Endodermal cell (in vitro differentiated cells): ENCODE results near the gene METTL16. TPM values are rescaled to one million over a fixed set of nuclear protein-coding genes. Genes with fewer than 3 reads are reported as not detected.
"Not testable (repeated sequence)": the region's sequence is repeated elsewhere in the genome, so short reads cannot be mapped to it uniquely, and the experiment has no call there.

Experiments
- DNase-seq: peaks from one replicate; pipeline ENCODE4 v3.0.0-alpha.2; 2017
- H3K27ac ChIP-seq: 2 replicates; pipeline ENCODE4 v1.5.1; 2013; ENCODE audit warnings: mild to moderate bottlenecking, low read depth, low read length, moderate library complexity
- H3K27me3 ChIP-seq: 2 replicates; pipeline ENCODE4 v1.6.1; 2013; ENCODE audit warnings: mild to moderate bottlenecking, low read length, moderate library complexity; ENCODE audit not compliant: insufficient read depth, control insufficient read depth, poor library complexity, severe bottlenecking
- H3K36me3 ChIP-seq: 2 replicates; pipeline ENCODE4 v1.7.0; 2013; ENCODE audit warnings: mild to moderate bottlenecking, low read length, moderate library complexity; ENCODE audit not compliant: control insufficient read depth, insufficient read depth
- H3K4me1 ChIP-seq: one replicate; pipeline ENCODE4 v1.7.0; 2013; ENCODE audit warnings: low read length; ENCODE audit not compliant: control insufficient read depth, insufficient read depth
- H3K4me3 ChIP-seq: 2 replicates; pipeline ENCODE4 v1.5.1; 2013; ENCODE audit warnings: mild to moderate bottlenecking, low read length, moderate library complexity
- H3K9ac ChIP-seq: 2 replicates; pipeline ENCODE4 v1.6.1; 2013; ENCODE audit warnings: mild to moderate bottlenecking, low read length, moderate library complexity; ENCODE audit not compliant: poor library complexity, severe bottlenecking; ENCODE audit errors: extremely low read depth
- H3K9me3 ChIP-seq: 2 replicates; pipeline ENCODE4 v1.6.1; 2013; ENCODE audit warnings: mild to moderate bottlenecking, low read length, moderate library complexity; ENCODE audit not compliant: control insufficient read depth
- H3K27ac Mint-ChIP-seq: 2 replicates; pipeline ENCODE4 v1.8.0; 2020; ENCODE audit warnings: mixed read lengths
- H3K27me3 Mint-ChIP-seq: 2 replicates; pipeline ENCODE4 v1.8.0; 2021; ENCODE audit warnings: mild to moderate bottlenecking, mixed read lengths; ENCODE audit not compliant: insufficient read depth
- H3K36me3 Mint-ChIP-seq: 2 replicates; pipeline ENCODE4 v1.8.0; 2020; ENCODE audit warnings: low read depth, mixed read lengths
- H3K4me1 Mint-ChIP-seq: 2 replicates; pipeline ENCODE4 v1.8.0; 2020; ENCODE audit warnings: mixed read lengths
- H3K4me3 Mint-ChIP-seq: 2 replicates; pipeline ENCODE4 v1.8.0; 2020; ENCODE audit warnings: mild to moderate bottlenecking, moderate library complexity, mixed read lengths
- H3K9me3 Mint-ChIP-seq: 2 replicates; pipeline ENCODE4 v1.8.0; 2020; ENCODE audit warnings: mild to moderate bottlenecking, mixed read lengths
- CTCF ChIP-seq: fragments of 200-600 bp; sonication (generic); conservative IDR thresholded peaks from 2 replicates; pipeline ENCODE4 v1.5.0; 2021; ENCODE audit warnings: antibody characterized with exemption, mild to moderate bottlenecking
- WGBS, 2 experiments: methylation state at CpG; one replicate each; pipeline versions ENCODE4 v1.1.5 to v1.1.7; 2013; ENCODE audit warnings: missing lambda C conversion rate in 2 of 2, mixed read lengths in 1 of 2; ENCODE audit not compliant: insufficient coverage in 1 of 2, insufficient read length in 1 of 2; 5-methylcytosine and 5-hydroxymethylcytosine counted together
- total RNA-seq, 2 donors: library from RNA; stranded (reverse); fragmentation: NEBNext Ultra II Directional in 1 of 2; extraction: Animal tissue kit (Norgen Biotek cat#: 25700) in 1 of 2; gene quantifications; 2 replicates in 1 of 2; 3 replicates in 1 of 2; pipeline ENCODE4 v1.2.1, GENCODE V29; 2021

The METTL16 gene
- total RNA-seq, 2 donors from 2014 or later: 51.5 to 59.6 TPM

- Histone ChIP-seq H3K4me3 (no peak overlapping the region), H3K9ac (no peak overlapping the region), H3K9me3 (peaks cover 13% of the 10 kb centered on the region), H3K4me1 (no peaks in the 10 kb centered on the region), H3K36me3 (peaks cover 54% of the 10 kb centered on the region), H3K27ac (peak overlapping the region; percentile 75), H3K27me3 (no peaks in the 10 kb centered on the region)
- WGBS, 2 experiments: 87 to 89% methylated on average over 3 of the region's 3 CpGs
- no peak overlapping the region for H3K4me3 Mint-ChIP-seq
- peaks cover 12% of the 10 kb centered on the region for H3K9me3 Mint-ChIP-seq
- H3K4me1 Mint-ChIP-seq: no peaks in the 10 kb centered on the region
- no peaks in the 10 kb centered on the region for H3K27me3 Mint-ChIP-seq
- peaks cover 54% of the 10 kb centered on the region for H3K36me3 Mint-ChIP-seq
- TF ChIP-seq CTCF: no peak
- DNase-seq: no peak
- H3K27ac Mint-ChIP-seq: no peak overlapping the region
Observed at GRCh38 chr17:2442166-2442565, 69.5 kb downstream of the METTL16 start.

- H3K4me3 ChIP-seq: no peak overlapping the region
- H3K27ac Mint-ChIP-seq: no peak overlapping the region
- TF ChIP-seq CTCF: no peak
- peaks cover 60% of the 10 kb centered on the region for H3K36me3 ChIP-seq
- H3K27ac ChIP-seq: no peak overlapping the region
- no peak overlapping the region for H3K4me3 Mint-ChIP-seq
- peaks cover 7% of the 10 kb centered on the region for H3K9me3 ChIP-seq
- DNase-seq: no peak
- peaks cover 7% of the 10 kb centered on the region for H3K4me1 Mint-ChIP-seq
- peaks cover 57% of the 10 kb centered on the region for H3K36me3 Mint-ChIP-seq
- no peak overlapping the region for H3K9ac ChIP-seq
- peaks cover 3% of the 10 kb centered on the region for H3K4me1 ChIP-seq
- no peaks in the 10 kb centered on the region for H3K27me3 Mint-ChIP-seq
- H3K27me3 ChIP-seq: no peaks in the 10 kb centered on the region
- WGBS, 2 experiments: 96 to 97% methylated on average over 4 of the region's 4 CpGs
- peaks cover 2% of the 10 kb centered on the region for H3K9me3 Mint-ChIP-seq
Observed at GRCh38 chr17:2440930-2441329, 70.8 kb downstream of the METTL16 start.

GRCh38 chr17:2439997-2440396 is 71.7 kb downstream of the METTL16 start:
- not testable (repeated sequence) for H3K4me3 Mint-ChIP-seq, H3K4me1 ChIP-seq, H3K4me3 ChIP-seq, H3K9me3 Mint-ChIP-seq, H3K9me3 ChIP-seq, H3K27ac ChIP-seq, H3K27me3 Mint-ChIP-seq, H3K27ac Mint-ChIP-seq, H3K27me3 ChIP-seq, H3K9ac ChIP-seq, DNase-seq
- Mint-ChIP-seq H3K4me1 (peaks cover 16% of the 10 kb centered on the region), H3K36me3 (peaks cover 53% of the 10 kb centered on the region)
- 95 to 97% methylated on average over 6 of the region's 6 CpGs for WGBS, 2 experiments
- peaks cover 57% of the 10 kb centered on the region for H3K36me3 ChIP-seq

GRCh38 chr17:2438823-2439222 is 72.9 kb downstream of the METTL16 start:
- no peak for DNase-seq
- WGBS, 2 experiments: 95 to 100% methylated on average over 4 to 6 of the region's 6 CpGs
- Histone ChIP-seq H3K27me3 (no peaks in the 10 kb centered on the region), H3K4me3 (no peak overlapping the region), H3K9me3 (peaks cover 6% of the 10 kb centered on the region), H3K27ac (no peak overlapping the region), H3K4me1 (peaks cover 6% of the 10 kb centered on the region), H3K36me3 (peaks cover 62% of the 10 kb centered on the region), H3K9ac (no peak overlapping the region)
- peaks cover 20% of the 10 kb centered on the region for H3K4me1 Mint-ChIP-seq
- no peak overlapping the region for H3K27ac Mint-ChIP-seq
- H3K9me3 Mint-ChIP-seq: no peaks in the 10 kb centered on the region
- H3K27me3 Mint-ChIP-seq: no peaks in the 10 kb centered on the region
- H3K4me3 Mint-ChIP-seq: no peak overlapping the region
- peaks cover 56% of the 10 kb centered on the region for H3K36me3 Mint-ChIP-seq
- no peak for TF ChIP-seq CTCF
